ENCODE data around the gene RSAD2. TPM values are rescaled to one million over a fixed set of nuclear protein-coding genes. Genes with fewer than 3 reads are reported as not detected.

RSAD2 gene
- total and polyA plus RNA-seq, 2 experiments from 2014 or later, result 0.10 TPM; not detected in 1

- Histone ChIP-seq H2AFZ (no peak overlapping the region), H3K4me1 (ENCODE audit: insufficient read depth) (0 out of 2 replicates have a peak, but pooled peaks cover 2% of the 10 kb centered on the region), H3K9me2 (ENCODE audit: insufficient read depth) (peaks cover 1% of the 10 kb centered on the region; the same call in 1 of the 2 replicates), H3F3A (replicated peaks; ENCODE audit: low read depth) (no peaks in the 10 kb centered on the region; the same call in 1 of the 2 replicates), H3K4me3 (no peak overlapping the region), H4K20me1 (replicated peaks; ENCODE audit: insufficient read depth) (no peaks in the 10 kb centered on the region), H3K79me2 (replicated peaks; ENCODE audit: insufficient read depth) (no peaks in the 10 kb centered on the region), H3K36me3 (ENCODE audit: insufficient read depth) (no peaks in the 10 kb centered on the region), H3K27me3 (ENCODE audit: insufficient read depth) (peaks cover 48% of the 10 kb centered on the region), H3K27ac (ENCODE audit: low read depth) (no peak overlapping the region), H3K4me2 (no peak overlapping the region)
- H3K27ac Mint-ChIP-seq, result no peak overlapping the region
- DNase-seq (ENCODE audit: low spot score) (no peak), ATAC-seq (no peak)
- peaks cover 6% of the 10 kb centered on the region for H3K4me1 Mint-ChIP-seq
- TF ChIP-seq JUNB (IDR thresholded peaks at IDR 0.05; ENCODE audit: unreplicated experiment) (no peak), ZNF331 (CRISPR knock-in tag; IDR thresholded peaks at IDR 0.05; ENCODE audit: low read depth) (no peak)
- no peak overlapping the region for H3K4me3 Mint-ChIP-seq
- peaks cover 28% of the 10 kb centered on the region for H3K27me3 Mint-ChIP-seq (ENCODE audit: insufficient read depth, low read depth, poor library complexity)
- peaks cover 18% of the 10 kb centered on the region for H3K36me3 Mint-ChIP-seq (ENCODE audit: low read depth)
- H3K9me3 Mint-ChIP-seq, result peaks cover 30% of the 10 kb centered on the region
Measured at GRCh38 chr2:6863792-6864191, 13.8 kb upstream of the RSAD2 start.

- H3K4me2 ChIP-seq, result peak overlapping the region; percentile 90; the same call in 1 of the 2 replicates
- Mint-ChIP-seq H3K9me3 (peaks cover 25% of the 10 kb centered on the region), H3K4me3 (peak overlapping the region; percentile 56)
- TF ChIP-seq ZNF462 (CRISPR knock-in tag; IDR thresholded peaks at IDR 0.05), result no peak
- no peak for TF ChIP-seq EZH2phosphoT487 (IDR thresholded peaks at IDR 0.05; ENCODE audit: unreplicated experiment)
- TF ChIP-seq JUNB (IDR thresholded peaks at IDR 0.05; ENCODE audit: unreplicated experiment), result no peak
- TF ChIP-seq EZH2 (IDR thresholded peaks at IDR 0.05; ENCODE audit: low read depth, unreplicated experiment), result no peak
- no peak for TF ChIP-seq REST (IDR thresholded peaks at IDR 0.05; ENCODE audit: unreplicated experiment)
- no peak for TF ChIP-seq ETS1 (IDR thresholded peaks at IDR 0.05)
- no peak for TF ChIP-seq CTCF (conservative IDR thresholded peaks at IDR 0.05; ENCODE audit: low read depth in 2 of 2)
Measured at GRCh38 chr2:6864231-6864754, 13.3 kb upstream of the RSAD2 start.

More at GRCh38 chr2:6864231-6864754, 13.3 kb upstream of the RSAD2 start:
- Mint-ChIP-seq H3K4me1 (peaks cover 6% of the 10 kb centered on the region), H3K27me3 (ENCODE audit: insufficient read depth, low read depth, poor library complexity) (peaks cover 28% of the 10 kb centered on the region), H3K36me3 (ENCODE audit: low read depth) (peaks cover 14% of the 10 kb centered on the region), H3K27ac (no peak overlapping the region)
- Histone ChIP-seq H3K79me2 (replicated peaks; ENCODE audit: insufficient read depth) (no peaks in the 10 kb centered on the region), H3F3A (replicated peaks; ENCODE audit: low read depth) (no peaks in the 10 kb centered on the region; the same call in 1 of the 2 replicates), H2AFZ (peak overlapping the region; percentile 76; the same call in 1 of the 2 replicates), H3K9me2 (ENCODE audit: insufficient read depth) (peaks cover 6% of the 10 kb centered on the region; the same call in 1 of the 2 replicates), H4K20me1 (replicated peaks; ENCODE audit: insufficient read depth) (no peaks in the 10 kb centered on the region), H3K27ac (ENCODE audit: low read depth) (no peak overlapping the region), H3K27me3 (ENCODE audit: insufficient read depth) (peaks cover 48% of the 10 kb centered on the region), H3K36me3 (ENCODE audit: insufficient read depth) (no peaks in the 10 kb centered on the region), H3K4me1 (ENCODE audit: insufficient read depth) (0 out of 2 replicates have a peak, but pooled peaks cover 2% of the 10 kb centered on the region), H3K4me3 (peak overlapping the region; percentile 71; the same call in 1 of the 2 replicates)
- DNase-seq (ENCODE audit: low spot score) (no peak), ATAC-seq (no peak)
